Daoy (cell line): ENCODE measurements around the gene CMTR1. TPM values are rescaled to one million over a fixed set of nuclear protein-coding genes. Genes with fewer than 3 reads are reported as not detected.
"Not testable (repeated sequence)": the region's sequence is repeated elsewhere in the genome, so short reads cannot be mapped to it uniquely, and the experiment has no call there.

Experiments used
- DNase-seq: peaks from one replicate; pipeline ENCODE4 v3.0.0-alpha.2; 2015; ENCODE audit warnings: low read depth
- total RNA-seq: library from RNA; depleted of rRNA; stranded (reverse); fragments of >200 nt; shearing (Covaris generic); gene quantifications from 2 replicates; pipeline ENCODE4 v1.2.3, GENCODE V29; 2014

Gene CMTR1
- total RNA-seq, 1 experiment from 2014 or later = 38.2 TPM

GRCh38 chr6:37435373-37435772 is 2.4 kb downstream of the CMTR1 start:
- DNase-seq = no peak

- DNase-seq = no peak
Measured at GRCh38 chr6:37435816-37436215, 2.8 kb downstream of the CMTR1 start.

GRCh38 chr6:37438930-37439329 is 5.9 kb downstream of the CMTR1 start:
- no peak for DNase-seq

- no peak for DNase-seq
Measured at GRCh38 chr6:37441651-37442050, 8.6 kb downstream of the CMTR1 start.

- no peak for DNase-seq
Measured at GRCh38 chr6:37442416-37443215, 9.6 kb downstream of the CMTR1 start.

- not testable (repeated sequence) for DNase-seq
Measured at GRCh38 chr6:37443216-37443542, 10.2 kb downstream of the CMTR1 start.

GRCh38 chr6:37449984-37450383 is 17.0 kb downstream of the CMTR1 start:
- no peak for DNase-seq

- no peak for DNase-seq
Measured at GRCh38 chr6:37451441-37452193, 18.6 kb downstream of the CMTR1 start.

GRCh38 chr6:37452522-37452921 is 19.5 kb downstream of the CMTR1 start:
- DNase-seq = no peak

GRCh38 chr6:37454420-37455140 is 21.6 kb downstream of the CMTR1 start:
- DNase-seq = no peak

GRCh38 chr6:37456126-37456525 is 23.1 kb downstream of the CMTR1 start:
- DNase-seq = peak; percentile 38

GRCh38 chr6:37456816-37457560 is 24.0 kb downstream of the CMTR1 start:
- peak; percentile 83 for DNase-seq

- DNase-seq = no peak
Measured at GRCh38 chr6:37459981-37460800, 27.2 kb downstream of the CMTR1 start.

- DNase-seq = no peak
Measured at GRCh38 chr6:37460805-37461204, 27.8 kb downstream of the CMTR1 start.

GRCh38 chr6:37463110-37463509 is 30.1 kb downstream of the CMTR1 start:
- no peak for DNase-seq

- DNase-seq = no peak
Measured at GRCh38 chr6:37467718-37468117, 34.7 kb downstream of the CMTR1 start.

GRCh38 chr6:37473364-37474095 is 40.5 kb downstream of the CMTR1 start:
- peak; percentile 40 for DNase-seq

- no peak for DNase-seq
Measured at GRCh38 chr6:37474316-37474715, 41.3 kb downstream of the CMTR1 start.

GRCh38 chr6:37477191-37477590 is 44.2 kb downstream of the CMTR1 start:
- DNase-seq = no peak
